Right lobe of liver (tissue), 6 donors: ENCODE data around the gene PLXNC1. TPM values are rescaled to one million over a fixed set of nuclear protein-coding genes. Genes with fewer than 3 reads are reported as not detected.
A peak's percentile ranks its signal among the peaks of the same experiment; 100 is the strongest.

Experiments used
- ATAC-seq, 4 donors: fragments of 200-7000 bp; cut with Tn5 transposase; one replicate each; pipeline ENCODE4 v1.9.1; 2020; ENCODE audit warnings: mild to moderate bottlenecking in 4 of 4, moderate library complexity in 4 of 4
- DNase-seq, 3 donors: peaks; one replicate each; pipeline ENCODE4 v3.0.0-alpha.2; 2020
- H3K27ac ChIP-seq, 3 donors: fragments of 200-600 bp; one replicate each; pipeline ENCODE4 v1.8.0; 2022
- H3K27me3 ChIP-seq, 2 donors: fragments of 200-600 bp; one replicate each; pipeline ENCODE4 v1.8.0; 2022
- H3K36me3 ChIP-seq, 4 donors: fragments of 200-600 bp; sonication (generic) in 1 of 4; one replicate each; pipeline versions ENCODE4 v1.5.1 to v1.8.0; 2017 to 2022; ENCODE audit warnings: control low read depth in 1 of 4
- H3K4me1 ChIP-seq, 4 donors: fragments of 200-600 bp; sonication (generic) in 1 of 4; one replicate each; pipeline versions ENCODE4 v1.5.1 to v1.8.0; 2017 to 2022; ENCODE audit warnings: control low read depth in 1 of 4
- H3K4me3 ChIP-seq, 3 donors: fragments of 200-600 bp; one replicate each; pipeline ENCODE4 v1.8.0; 2022
- H3K9me3 ChIP-seq, 4 donors: fragments of 200-600 bp; sonication (generic) in 1 of 4; one replicate each; pipeline versions ENCODE4 v1.5.1 to v1.8.0; 2017 to 2022; ENCODE audit warnings: control low read depth in 1 of 4
- POLR2A ChIP-seq: fragments of 450-650 bp; IDR thresholded peaks from one replicate; pipeline ENCODE4 v1.6.1; 2017; ENCODE audit warnings: antibody characterized with exemption, mild to moderate bottlenecking
- WGBS: methylation state at CpG from one replicate; pipeline ENCODE4 v1.1.6; 2018; ENCODE audit warnings: low coverage, low lambda C conversion rate; ENCODE audit not compliant: insufficient coverage; ENCODE audit errors: missing lambda C conversion rate; 5-methylcytosine and 5-hydroxymethylcytosine counted together
- intact Hi-C, 2 donors: fragments of 100-400 bp; cut with DNase I; formaldehyde crosslinking; loops; one replicate each; pipeline versions ENCODE4 v1.11.2 to v1.14.1; 2022
- long read RNA-seq: library from polyadenylated mRNA; unstranded; transcript quantifications from one replicate; pipeline ENCODE4 v2.0.0, GENCODE V29; 2019
- total RNA-seq, 6 experiments: library from RNA; depleted of rRNA in 2 of 6; stranded (reverse); fragments of >200 nt in 2 of 6; fragmentation: NEBNext Ultra II Directional in 3 of 6; extraction: Animal tissue kit (Norgen Biotek cat#: 25700) in 3 of 6; gene quantifications; one replicate each; pipeline versions ENCODE4 v1.1.0 to v1.2.4, GENCODE V29; 2016 to 2023
- TF ChIP-seq, protein P1 (sequence below), 4 donors: fragments of 200-600 bp in 3 of 4; fragments of 450-650 bp in 1 of 4; IDR thresholded peaks; one replicate each; pipeline versions ENCODE4 v1.5.1 to v1.8.0; 2016 to 2022; ENCODE audit warnings: antibody characterized with exemption in 4 of 4, mild to moderate bottlenecking in 2 of 4
- donor health status: DM: no; HTN: yes; CAD: no.
- donor health status: DM: no; HTN: no; CAD: no.
- donor health status: DM: no; HTN: no; CAD: no.
- donor health status: DM: no; HTN: yes; CAD: no.
- donor health status: DM: no; HTN: yes; CAD: no.

The PLXNC1 gene
- total RNA-seq = 1 to 10 TPM; 1.6 to 7.0 (median 3.5) TPM
- long read RNA-seq = 0 reads

DNA sequence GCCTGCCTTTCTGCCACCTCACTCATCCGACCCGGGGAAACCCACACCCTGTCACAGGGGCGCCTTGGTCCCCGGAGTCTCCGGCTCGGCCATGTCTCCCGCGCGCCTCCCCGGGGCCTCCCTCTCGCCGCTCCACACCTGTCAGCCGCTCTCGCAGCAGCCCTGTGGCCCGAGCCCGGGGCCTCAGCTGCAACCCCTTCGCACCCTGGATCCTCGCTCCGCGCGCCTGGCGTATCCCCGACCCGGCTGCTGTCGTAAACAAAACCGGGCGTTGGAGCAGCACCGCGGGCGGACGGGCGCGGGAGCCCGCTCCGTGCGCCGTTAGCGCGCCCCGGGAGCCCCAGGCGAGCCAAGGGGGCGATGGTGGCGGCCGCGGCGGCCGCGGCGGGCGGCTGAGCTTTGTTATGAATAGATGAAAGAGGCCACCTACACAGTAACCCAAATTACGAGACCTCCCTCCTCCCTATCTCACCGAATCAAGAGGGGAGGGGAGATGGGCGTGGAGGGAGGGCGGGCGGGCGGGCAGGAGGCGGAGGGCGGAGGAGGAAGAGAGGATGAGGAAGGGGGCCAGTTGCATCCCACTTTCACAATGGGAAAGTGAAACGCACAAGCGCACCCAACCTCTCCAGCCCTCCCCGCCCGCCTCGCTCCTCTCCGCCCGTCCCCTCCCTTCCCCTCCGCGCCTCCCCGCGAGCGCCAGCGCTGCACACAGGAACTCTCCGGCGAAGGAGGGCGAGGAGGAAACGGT, at the start of gene PLXNC1:
Gene PLXNC1, plus strand, starts transcription at position 587 of the 748 bp plus-strand sequence. CDS start 395 bp downstream, outside the sequence.
- H3K36me3 ChIP-seq = no peaks in the 10 kb centered on the region
- peak; percentile 10 to 29 (median 18) for ATAC-seq
- H3K27ac ChIP-seq = peak within 1 kb of the TSS in 1 of 3 donors; percentile 49
- intact Hi-C loops = loop anchor here (5.0 to 10.0 kb wide), 3 partner anchors 287 to 767 kb away; no protein-coding TSS in a partner anchor
- no peak for TF ChIP-seq POLR2A
- TF ChIP-seq, protein P1, sequence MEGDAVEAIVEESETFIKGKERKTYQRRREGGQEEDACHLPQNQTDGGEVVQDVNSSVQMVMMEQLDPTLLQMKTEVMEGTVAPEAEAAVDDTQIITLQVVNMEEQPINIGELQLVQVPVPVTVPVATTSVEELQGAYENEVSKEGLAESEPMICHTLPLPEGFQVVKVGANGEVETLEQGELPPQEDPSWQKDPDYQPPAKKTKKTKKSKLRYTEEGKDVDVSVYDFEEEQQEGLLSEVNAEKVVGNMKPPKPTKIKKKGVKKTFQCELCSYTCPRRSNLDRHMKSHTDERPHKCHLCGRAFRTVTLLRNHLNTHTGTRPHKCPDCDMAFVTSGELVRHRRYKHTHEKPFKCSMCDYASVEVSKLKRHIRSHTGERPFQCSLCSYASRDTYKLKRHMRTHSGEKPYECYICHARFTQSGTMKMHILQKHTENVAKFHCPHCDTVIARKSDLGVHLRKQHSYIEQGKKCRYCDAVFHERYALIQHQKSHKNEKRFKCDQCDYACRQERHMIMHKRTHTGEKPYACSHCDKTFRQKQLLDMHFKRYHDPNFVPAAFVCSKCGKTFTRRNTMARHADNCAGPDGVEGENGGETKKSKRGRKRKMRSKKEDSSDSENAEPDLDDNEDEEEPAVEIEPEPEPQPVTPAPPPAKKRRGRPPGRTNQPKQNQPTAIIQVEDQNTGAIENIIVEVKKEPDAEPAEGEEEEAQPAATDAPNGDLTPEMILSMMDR (IDR thresholded peaks at IDR 0.05) = no peak
- H3K9me3 ChIP-seq = no peaks in the 10 kb centered on the region
- WGBS = under 1% methylated on average over 29 of the region's 75 CpGs
- peaks cover 0 to 43% (median 15%) of the 10 kb centered on the region in 4 donors for H3K4me1 ChIP-seq
- DNase-seq = peak; percentile 64 to 80 (median 78)
- H3K4me3 ChIP-seq = peak within 1 kb of the TSS; percentile 45 to 55 (median 54)
- H3K27me3 ChIP-seq = no peaks in the 10 kb centered on the region

DNA sequence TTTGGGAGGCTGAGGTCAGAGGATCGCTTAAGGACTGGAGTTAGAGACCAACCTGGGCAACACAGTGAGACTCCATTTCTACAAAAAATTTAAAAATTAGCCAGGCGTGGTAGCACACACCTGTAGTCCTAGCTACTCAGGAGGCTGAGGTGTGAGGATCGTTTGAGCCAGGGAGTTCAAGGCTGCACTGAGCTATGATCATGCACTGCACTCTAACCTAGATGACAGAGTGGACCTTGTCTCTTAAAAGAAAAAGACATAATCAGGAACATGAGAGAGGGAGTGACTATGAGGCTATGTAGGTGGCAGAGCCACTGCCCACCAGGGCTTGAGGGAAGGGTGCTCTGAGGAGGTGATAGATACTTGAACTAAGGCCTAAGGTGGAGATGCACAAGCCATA, 49.2 kb upstream of the PLXNC1 start:
- WGBS = 50% methylated on average over 2 of the region's 3 CpGs
- TF ChIP-seq POLR2A = no peak
- intact Hi-C loops = no loop called here
- H3K27ac ChIP-seq = no peak overlapping the region
- H3K4me1 ChIP-seq = peaks cover 0 to 10% (median 0%) of the 10 kb centered on the region in 4 donors
- no peak for DNase-seq
- H3K36me3 ChIP-seq = no peaks in the 10 kb centered on the region
- no peak overlapping the region for H3K4me3 ChIP-seq
- no peaks in the 10 kb centered on the region for H3K9me3 ChIP-seq
- H3K27me3 ChIP-seq = no peaks in the 10 kb centered on the region
- ATAC-seq = no peak

DNA sequence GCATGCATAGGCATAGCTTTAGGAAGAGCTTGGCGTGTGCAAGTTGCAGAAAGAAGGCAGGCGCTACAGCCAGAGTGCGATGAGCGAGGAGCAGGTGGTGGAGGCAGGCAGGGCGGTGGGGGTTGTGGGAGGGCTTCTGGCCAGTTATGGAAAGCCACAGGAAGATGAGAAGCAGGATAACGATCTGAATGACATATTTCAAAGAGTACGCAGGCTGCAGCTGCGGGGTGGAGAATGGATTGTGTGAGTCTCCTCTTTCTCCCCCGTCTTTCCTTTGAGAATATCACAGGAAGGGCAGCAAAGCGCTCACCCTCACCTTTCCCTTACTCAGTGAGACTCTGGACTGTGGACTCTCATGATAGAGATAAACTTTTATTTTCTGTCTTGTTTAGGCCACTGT, 48.7 kb upstream of the PLXNC1 start:
- intact Hi-C loops = loop anchor here (5.0 to 10.0 kb wide), 4 partner anchors 125 to 597 kb away; no protein-coding TSS in a partner anchor
- Histone ChIP-seq H3K9me3 (no peaks in the 10 kb centered on the region), H3K4me3 (no peak overlapping the region), H3K36me3 (no peaks in the 10 kb centered on the region), H3K27me3 (no peaks in the 10 kb centered on the region), H3K27ac (no peak overlapping the region), H3K4me1 (peaks cover 0 to 10% (median 0%) of the 10 kb centered on the region in 4 donors)
- no peak for TF ChIP-seq POLR2A
- TF ChIP-seq, protein P1 (IDR thresholded peaks at IDR 0.05) = no peak
- WGBS = 65% methylated on average over 9 of the region's 10 CpGs
- ATAC-seq = no peak
- DNase-seq = no peak

DNA sequence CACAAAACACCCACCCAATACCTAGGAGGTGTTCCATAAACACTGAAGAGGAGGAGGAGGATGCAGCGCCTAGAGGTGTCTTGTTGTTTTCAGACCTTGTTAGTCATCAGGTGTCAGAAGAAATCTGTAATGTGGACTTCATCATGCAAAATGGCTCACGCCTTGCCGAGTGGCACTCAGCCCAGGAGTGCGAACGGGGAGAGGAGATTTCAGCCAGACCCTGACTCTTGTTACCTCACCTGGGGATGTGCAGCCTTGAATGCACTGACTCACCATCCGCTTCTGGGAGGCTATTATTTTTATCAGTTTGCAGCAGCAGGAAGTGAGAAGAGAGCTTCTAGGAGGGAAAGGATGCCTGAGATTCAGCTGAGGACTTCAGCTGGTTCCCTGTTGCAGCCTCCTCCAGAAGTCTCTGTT, 48.2 kb upstream of the PLXNC1 start:
- Histone ChIP-seq H3K9me3 (no peaks in the 10 kb centered on the region), H3K36me3 (no peaks in the 10 kb centered on the region), H3K27ac (no peak overlapping the region), H3K27me3 (no peaks in the 10 kb centered on the region), H3K4me3 (no peak overlapping the region), H3K4me1 (peaks cover 0 to 10% (median 0%) of the 10 kb centered on the region in 4 donors)
- ATAC-seq = peak in 1 of 4 donors; percentile 19
- no peak for DNase-seq
- WGBS = 63% methylated on average over 5 of the region's 6 CpGs
- TF ChIP-seq, protein P1 (IDR thresholded peaks at IDR 0.05) = no peak
- TF ChIP-seq POLR2A = no peak
- intact Hi-C loops = loop anchor here (5.0 to 10.0 kb wide), 4 partner anchors 125 to 598 kb away; no protein-coding TSS in a partner anchor
